Endodermal cell (in vitro differentiated cells): ENCODE data around the gene TFR2. TPM values are rescaled to one million over a fixed set of nuclear protein-coding genes. Genes with fewer than 3 reads are reported as not detected.
A peak's percentile ranks its signal among the peaks of the same experiment; 100 is the strongest.

Experiments used
- DNase-seq: peaks from one replicate; pipeline ENCODE4 v3.0.0-alpha.2; 2017
- H3K27ac ChIP-seq: 2 replicates; pipeline ENCODE4 v1.5.1; 2013; ENCODE audit warnings: mild to moderate bottlenecking, low read depth, low read length, moderate library complexity
- H3K27me3 ChIP-seq: 2 replicates; pipeline ENCODE4 v1.6.1; 2013; ENCODE audit warnings: mild to moderate bottlenecking, low read length, moderate library complexity; ENCODE audit not compliant: insufficient read depth, control insufficient read depth, poor library complexity, severe bottlenecking
- H3K36me3 ChIP-seq: 2 replicates; pipeline ENCODE4 v1.7.0; 2013; ENCODE audit warnings: mild to moderate bottlenecking, low read length, moderate library complexity; ENCODE audit not compliant: control insufficient read depth, insufficient read depth
- H3K4me1 ChIP-seq: one replicate; pipeline ENCODE4 v1.7.0; 2013; ENCODE audit warnings: low read length; ENCODE audit not compliant: control insufficient read depth, insufficient read depth
- H3K4me3 ChIP-seq: 2 replicates; pipeline ENCODE4 v1.5.1; 2013; ENCODE audit warnings: mild to moderate bottlenecking, low read length, moderate library complexity
- H3K9ac ChIP-seq: 2 replicates; pipeline ENCODE4 v1.6.1; 2013; ENCODE audit warnings: mild to moderate bottlenecking, low read length, moderate library complexity; ENCODE audit not compliant: poor library complexity, severe bottlenecking; ENCODE audit errors: extremely low read depth
- H3K9me3 ChIP-seq: 2 replicates; pipeline ENCODE4 v1.6.1; 2013; ENCODE audit warnings: mild to moderate bottlenecking, low read length, moderate library complexity; ENCODE audit not compliant: control insufficient read depth
- H3K27ac Mint-ChIP-seq: 2 replicates; pipeline ENCODE4 v1.8.0; 2020; ENCODE audit warnings: mixed read lengths
- H3K27me3 Mint-ChIP-seq: 2 replicates; pipeline ENCODE4 v1.8.0; 2021; ENCODE audit warnings: mild to moderate bottlenecking, mixed read lengths; ENCODE audit not compliant: insufficient read depth
- H3K36me3 Mint-ChIP-seq: 2 replicates; pipeline ENCODE4 v1.8.0; 2020; ENCODE audit warnings: low read depth, mixed read lengths
- H3K4me1 Mint-ChIP-seq: 2 replicates; pipeline ENCODE4 v1.8.0; 2020; ENCODE audit warnings: mixed read lengths
- H3K4me3 Mint-ChIP-seq: 2 replicates; pipeline ENCODE4 v1.8.0; 2020; ENCODE audit warnings: mild to moderate bottlenecking, moderate library complexity, mixed read lengths
- H3K9me3 Mint-ChIP-seq: 2 replicates; pipeline ENCODE4 v1.8.0; 2020; ENCODE audit warnings: mild to moderate bottlenecking, mixed read lengths
- CTCF ChIP-seq: fragments of 200-600 bp; sonication (generic); conservative IDR thresholded peaks from 2 replicates; pipeline ENCODE4 v1.5.0; 2021; ENCODE audit warnings: antibody characterized with exemption, mild to moderate bottlenecking
- WGBS, 2 experiments: methylation state at CpG; one replicate each; pipeline versions ENCODE4 v1.1.5 to v1.1.7; 2013; ENCODE audit warnings: missing lambda C conversion rate in 2 of 2, mixed read lengths in 1 of 2; ENCODE audit not compliant: insufficient coverage in 1 of 2, insufficient read length in 1 of 2; 5-methylcytosine and 5-hydroxymethylcytosine counted together
- total RNA-seq, 2 donors: library from RNA; stranded (reverse); fragmentation: NEBNext Ultra II Directional in 1 of 2; extraction: Animal tissue kit (Norgen Biotek cat#: 25700) in 1 of 2; gene quantifications; 2 replicates in 1 of 2; 3 replicates in 1 of 2; pipeline ENCODE4 v1.2.1, GENCODE V29; 2021

TFR2 gene
- total RNA-seq, 2 donors from 2014 or later: 1.4 to 2.1 TPM

DNA sequence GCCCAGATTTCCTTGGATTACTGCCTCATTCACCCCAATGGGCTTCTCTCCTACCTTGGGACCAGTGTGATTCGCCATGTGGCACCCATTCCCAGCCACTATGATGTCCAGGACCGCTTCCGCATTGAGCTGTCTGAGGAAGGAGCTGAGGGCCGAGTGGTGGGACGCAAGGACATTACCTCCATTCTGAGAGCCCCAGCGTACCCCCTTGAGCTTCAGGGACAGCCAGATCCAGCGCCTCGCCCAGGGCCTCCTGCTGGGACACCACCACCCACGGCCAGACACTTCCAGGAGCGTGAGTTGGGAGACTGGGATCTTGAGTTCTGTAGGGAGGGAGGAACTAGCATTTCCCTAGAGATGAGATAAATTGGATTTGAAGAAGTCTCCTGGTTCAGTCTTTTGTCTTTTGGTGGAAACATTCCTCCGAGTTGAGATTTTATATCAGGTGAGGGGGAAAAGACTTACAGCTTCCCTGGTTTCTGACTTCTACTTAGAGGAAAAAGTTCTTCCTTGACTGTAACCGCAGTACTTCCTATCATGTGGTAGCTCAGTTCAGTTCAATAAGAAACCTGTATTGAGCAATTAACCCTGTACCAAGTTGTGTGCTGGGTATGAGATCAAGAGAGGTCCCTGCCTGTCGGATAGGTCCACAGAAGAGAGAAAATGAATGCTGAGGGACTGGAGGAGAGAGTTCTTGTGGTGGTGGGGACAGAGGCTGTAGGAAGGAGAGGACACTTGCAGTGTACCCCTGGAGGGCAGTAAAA lies 27.8 kb downstream of the TFR2 start:
- Histone ChIP-seq H3K27ac (no peak overlapping the region), H3K4me1 (no peaks in the 10 kb centered on the region), H3K27me3 (no peaks in the 10 kb centered on the region), H3K36me3 (no peaks in the 10 kb centered on the region), H3K9ac (no peak overlapping the region), H3K9me3 (no peaks in the 10 kb centered on the region), H3K4me3 (peak overlapping the region; percentile 91)
- Mint-ChIP-seq H3K27me3 (no peaks in the 10 kb centered on the region), H3K9me3 (no peaks in the 10 kb centered on the region), H3K4me1 (peaks cover 6% of the 10 kb centered on the region), H3K36me3 (peaks cover 2% of the 10 kb centered on the region), H3K27ac (no peak overlapping the region), H3K4me3 (peak overlapping the region; percentile 80)
- TF ChIP-seq CTCF: peak; percentile 3
- WGBS, 2 experiments: 91 to 94% methylated on average over 11 to 13 of the region's 13 CpGs
- DNase-seq: no peak

DNA sequence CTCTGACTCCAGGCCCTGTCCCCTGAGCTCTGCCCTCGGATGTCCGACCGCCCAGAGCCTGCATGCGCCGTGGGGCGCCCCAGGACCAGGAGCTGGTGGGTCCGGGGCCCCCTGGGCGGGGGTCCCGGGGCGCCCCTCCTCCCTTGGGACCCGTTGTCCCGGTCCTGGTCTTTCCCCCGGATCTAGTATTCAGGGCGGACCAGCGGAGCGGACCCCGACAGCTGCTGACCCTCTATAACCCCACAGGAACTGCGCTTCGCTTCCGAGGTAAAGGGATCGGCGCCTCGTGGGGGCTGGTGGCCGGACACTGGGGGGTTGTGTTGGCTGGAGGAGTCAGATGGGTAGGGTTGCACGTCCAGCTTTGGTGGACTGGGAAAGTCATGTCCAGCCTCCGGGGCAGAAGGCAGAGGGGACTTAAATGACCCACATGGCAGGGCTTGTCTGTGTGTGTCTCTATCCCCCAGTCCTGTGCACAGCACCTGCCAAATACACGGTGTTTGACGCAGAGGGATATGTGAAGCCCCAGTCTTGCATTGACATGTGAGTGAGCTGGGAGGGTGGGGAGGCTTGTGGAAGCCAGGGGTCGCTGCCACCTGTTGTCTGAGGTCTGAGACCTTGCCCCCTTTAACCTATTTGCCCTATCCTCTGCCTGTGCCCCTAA lies 28.5 kb downstream of the TFR2 start:
- no peaks in the 10 kb centered on the region for H3K27me3 Mint-ChIP-seq
- H3K27me3 ChIP-seq: no peaks in the 10 kb centered on the region
- H3K36me3 ChIP-seq: no peaks in the 10 kb centered on the region
- H3K4me1 ChIP-seq: no peaks in the 10 kb centered on the region
- H3K9me3 Mint-ChIP-seq: no peaks in the 10 kb centered on the region
- H3K4me3 ChIP-seq: peak overlapping the region; percentile 91
- whole genome bisulfite sequencing, 2 experiments: 7 to 10% methylated on average over 13 to 29 of the region's 29 CpGs
- TF ChIP-seq CTCF: peak; percentile 72
- H3K4me1 Mint-ChIP-seq: peaks cover 6% of the 10 kb centered on the region
- peak; percentile 74 for DNase-seq
- peak overlapping the region; percentile 80 for H3K4me3 Mint-ChIP-seq
- no peak overlapping the region for H3K27ac ChIP-seq
- peak overlapping the region; percentile 13 for H3K9ac ChIP-seq
- no peaks in the 10 kb centered on the region for H3K9me3 ChIP-seq
- H3K36me3 Mint-ChIP-seq: peaks cover 2% of the 10 kb centered on the region
- H3K27ac Mint-ChIP-seq: no peak overlapping the region

DNA sequence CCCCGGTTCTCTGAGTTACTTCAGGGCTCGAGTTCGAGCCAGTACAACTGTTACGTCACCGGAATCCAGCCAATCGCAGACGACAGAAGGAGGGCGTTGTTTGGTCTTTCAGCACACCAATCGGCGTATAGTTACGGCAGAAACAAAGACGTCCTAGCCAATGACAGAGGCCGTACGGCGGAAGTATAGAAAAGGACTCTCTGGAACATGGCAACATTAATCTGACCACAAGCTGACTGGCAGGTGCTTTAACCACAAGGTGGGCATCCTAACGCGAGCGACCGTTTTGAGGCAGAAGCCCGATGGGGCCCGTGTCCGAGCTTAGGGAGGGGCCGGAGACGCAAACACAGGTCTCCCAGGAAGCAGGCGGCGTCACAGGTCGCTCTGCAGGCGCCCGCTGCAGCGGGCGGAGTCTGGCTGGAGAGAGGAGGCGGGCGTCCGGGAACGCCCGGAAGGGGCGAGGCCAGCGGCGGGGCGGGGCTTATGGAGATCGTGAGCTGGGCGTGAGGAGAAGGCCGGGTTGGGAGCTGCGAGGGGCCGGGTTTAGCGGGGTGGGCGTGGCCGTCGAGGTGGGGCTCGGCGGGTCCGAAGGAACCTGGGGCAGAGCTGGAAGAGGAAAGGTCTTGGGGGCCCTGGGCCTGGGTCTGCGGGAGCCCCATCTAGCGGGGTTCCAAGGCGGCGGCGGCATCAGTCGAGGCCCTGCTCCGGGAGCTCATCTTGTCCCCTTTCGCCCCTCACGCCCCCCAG lies 29.2 kb downstream of the TFR2 start, which contains the start of gene MOSPD3:
MOSPD3 (plus strand) TSS at position 558 of the 747 bp plus-strand sequence. CDS start 252 bp downstream, outside the sequence.
- Histone ChIP-seq H3K27me3 (no peaks in the 10 kb centered on the region), H3K36me3 (no peaks in the 10 kb centered on the region), H3K27ac (peak within 1 kb of the TSS; percentile 91), H3K9me3 (no peaks in the 10 kb centered on the region), H3K4me3 (peak within 1 kb of the TSS; percentile 91), H3K4me1 (no peaks in the 10 kb centered on the region), H3K9ac (peak within 1 kb of the TSS; percentile 93)
- peaks cover 3% of the 10 kb centered on the region for H3K27me3 Mint-ChIP-seq
- peaks cover 2% of the 10 kb centered on the region for H3K36me3 Mint-ChIP-seq
- H3K9me3 Mint-ChIP-seq: no peaks in the 10 kb centered on the region
- DNase-seq: peak; percentile 99
- no peak for TF ChIP-seq CTCF
- H3K4me1 Mint-ChIP-seq: peaks cover 6% of the 10 kb centered on the region
- H3K27ac Mint-ChIP-seq: peak within 1 kb of the TSS; percentile 100
- 0% methylated on average over 32 to 61 of the region's 61 CpGs for WGBS, 2 experiments
- H3K4me3 Mint-ChIP-seq: peak within 1 kb of the TSS; percentile 80
